ENCODE data around the gene AGBL4. TPM values are rescaled to one million over a fixed set of nuclear protein-coding genes. Genes with fewer than 3 reads are reported as not detected.
A peak's percentile ranks its signal among the peaks of the same experiment; 100 is the strongest.

Gene AGBL4
- polyA plus RNA-seq, 3 donors: 0.05 TPM; not detected in 2

DNA sequence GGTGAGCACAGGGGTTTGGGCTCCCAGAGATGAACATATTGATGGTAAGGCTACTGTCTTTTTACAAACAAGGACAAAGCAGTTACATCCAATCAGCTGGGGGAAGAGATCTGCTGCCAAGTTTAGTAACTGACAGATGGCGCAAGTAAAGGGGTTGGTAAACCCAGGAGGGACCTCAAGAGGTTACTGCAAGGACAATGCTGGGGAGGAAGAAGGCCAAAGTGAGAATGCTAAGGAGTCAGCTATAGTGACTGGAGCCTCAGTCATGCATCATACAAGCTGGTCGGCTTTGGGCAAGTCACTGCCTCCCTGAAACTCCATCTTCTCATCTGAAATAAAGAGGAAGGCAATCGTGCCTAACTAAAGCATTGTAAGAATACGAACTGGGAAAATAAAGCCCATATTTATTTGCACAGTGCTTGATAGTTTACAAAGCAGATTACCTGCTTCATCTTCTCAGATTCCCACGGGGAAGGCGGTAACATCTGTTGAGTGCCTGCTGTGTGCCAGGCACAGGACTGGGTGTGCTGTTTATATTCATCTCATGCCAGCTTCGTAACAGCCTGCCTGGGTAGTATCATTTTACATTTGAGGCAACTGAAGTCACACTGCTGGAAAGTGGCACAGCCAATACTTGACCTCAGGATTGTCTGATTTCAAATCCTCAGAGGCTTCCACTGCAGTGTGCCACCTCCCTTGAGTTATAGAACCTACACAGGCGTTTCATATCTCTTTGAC lies 1361.9 kb downstream of the AGBL4 start:
- Histone ChIP-seq H3K27me3 (ENCODE audit: control insufficient read depth in 2 of 2, insufficient read depth in 2 of 2, low read length in 2 of 2) (no peaks in the 10 kb centered on the region), H3K4me1 (ENCODE audit: control insufficient read depth in 1 of 2, insufficient read depth in 2 of 2, low read length in 2 of 2) (peaks cover 27 to 33% of the 10 kb centered on the region in 2 donors), H4K20me1 (ENCODE audit: insufficient read depth, low read length) (no peaks in the 10 kb centered on the region), H2AFZ (ENCODE audit: insufficient read depth, low read depth, low read length, poor library complexity, severe bottlenecking) (no peak overlapping the region), H3K79me2 (ENCODE audit: insufficient read depth, low read length) (no peaks in the 10 kb centered on the region), H3K9ac (ENCODE audit: insufficient read depth, low read length, poor library complexity, severe bottlenecking) (no peak overlapping the region), H3K4me3 (replicated peaks in 1 of 3; ENCODE audit: low read depth in 2 of 3, low read length in 3 of 3) (no peak overlapping the region), H3K27ac (ENCODE audit: low read depth in 1 of 2, low read length in 2 of 2) (no peak overlapping the region), H3K9me3 (replicated peaks in 1 of 2; ENCODE audit: control insufficient read depth in 1 of 2, insufficient read depth in 1 of 2, low read length in 2 of 2) (no peaks in the 10 kb centered on the region), H3K36me3 (replicated peaks in 1 of 2; ENCODE audit: control insufficient read depth in 1 of 2, insufficient read depth in 2 of 2, low read length in 2 of 2) (no peaks in the 10 kb centered on the region), H3K4me2 (replicated peaks; ENCODE audit: extremely low read depth, low read length, poor library complexity, severe bottlenecking) (no peak overlapping the region)
- 69% methylated on average over 4 of the region's 8 CpGs for WGBS (ENCODE audit: insufficient coverage)
- H3K4me1 Mint-ChIP-seq: peaks cover 50% of the 10 kb centered on the region
- TF ChIP-seq, protein P1, sequence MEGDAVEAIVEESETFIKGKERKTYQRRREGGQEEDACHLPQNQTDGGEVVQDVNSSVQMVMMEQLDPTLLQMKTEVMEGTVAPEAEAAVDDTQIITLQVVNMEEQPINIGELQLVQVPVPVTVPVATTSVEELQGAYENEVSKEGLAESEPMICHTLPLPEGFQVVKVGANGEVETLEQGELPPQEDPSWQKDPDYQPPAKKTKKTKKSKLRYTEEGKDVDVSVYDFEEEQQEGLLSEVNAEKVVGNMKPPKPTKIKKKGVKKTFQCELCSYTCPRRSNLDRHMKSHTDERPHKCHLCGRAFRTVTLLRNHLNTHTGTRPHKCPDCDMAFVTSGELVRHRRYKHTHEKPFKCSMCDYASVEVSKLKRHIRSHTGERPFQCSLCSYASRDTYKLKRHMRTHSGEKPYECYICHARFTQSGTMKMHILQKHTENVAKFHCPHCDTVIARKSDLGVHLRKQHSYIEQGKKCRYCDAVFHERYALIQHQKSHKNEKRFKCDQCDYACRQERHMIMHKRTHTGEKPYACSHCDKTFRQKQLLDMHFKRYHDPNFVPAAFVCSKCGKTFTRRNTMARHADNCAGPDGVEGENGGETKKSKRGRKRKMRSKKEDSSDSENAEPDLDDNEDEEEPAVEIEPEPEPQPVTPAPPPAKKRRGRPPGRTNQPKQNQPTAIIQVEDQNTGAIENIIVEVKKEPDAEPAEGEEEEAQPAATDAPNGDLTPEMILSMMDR (IDR thresholded peaks at IDR 0.05): no peak
- peak; percentile 1 to 27 (median 14) for DNase-seq
- H3K36me3 Mint-ChIP-seq: no peaks in the 10 kb centered on the region
- H3K9me3 Mint-ChIP-seq: peaks cover 0 to 2% (median 0%) of the 10 kb centered on the region in 7 donors
- H3K4me3 Mint-ChIP-seq: no peak overlapping the region
- peak overlapping the region in 1 of 7 donors; percentile 44 for H3K27ac Mint-ChIP-seq
- peaks cover 0 to 1% (median 0%) of the 10 kb centered on the region in 3 donors for H3K27me3 Mint-ChIP-seq (ENCODE audit: low read depth in 3 of 3)
- intact Hi-C loops (cut with micrococcal nuclease): no loop called here

DNA sequence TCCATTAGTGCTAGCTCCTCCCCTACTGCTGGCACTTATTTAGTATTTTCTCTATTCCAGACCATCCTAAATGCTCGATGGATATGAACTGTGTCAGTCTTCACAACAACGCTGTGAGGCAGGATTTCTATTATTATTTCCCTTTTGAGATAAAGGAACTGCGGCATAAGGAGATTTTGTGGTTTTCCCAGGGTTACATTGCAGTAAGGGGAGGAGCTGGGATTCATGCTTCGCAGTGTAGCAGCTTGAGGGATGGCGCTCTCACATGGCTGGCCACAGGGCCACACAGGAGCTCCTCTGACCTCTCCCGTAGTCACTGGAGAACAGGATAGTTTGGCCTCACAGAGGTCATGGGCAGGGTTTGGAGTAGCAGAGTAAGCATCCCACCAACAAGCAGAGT lies 1364.0 kb downstream of the AGBL4 start:
- TF ChIP-seq, protein P1 (IDR thresholded peaks at IDR 0.05): no peak
- H3K27me3 Mint-ChIP-seq (ENCODE audit: low read depth in 3 of 3): no peaks in the 10 kb centered on the region
- 14% methylated on average over 2 of the region's 6 CpGs for WGBS (ENCODE audit: insufficient coverage)

More for the DNA sequence above, 1364.0 kb downstream of the AGBL4 start:
- H3K4me1 ChIP-seq (ENCODE audit: control insufficient read depth in 1 of 2, insufficient read depth in 2 of 2, low read length in 2 of 2): peaks cover 27 to 33% of the 10 kb centered on the region in 2 donors
- H3K27me3 ChIP-seq (ENCODE audit: control insufficient read depth in 2 of 2, insufficient read depth in 2 of 2, low read length in 2 of 2): no peaks in the 10 kb centered on the region
- H3K79me2 ChIP-seq (ENCODE audit: insufficient read depth, low read length): no peaks in the 10 kb centered on the region
- Mint-ChIP-seq H3K4me1 (peaks cover 50% of the 10 kb centered on the region), H3K36me3 (no peaks in the 10 kb centered on the region), H3K27ac (peak overlapping the region in 1 of 7 donors; percentile 43), H3K4me3 (no peak overlapping the region), H3K9me3 (peaks cover 0 to 2% (median 0%) of the 10 kb centered on the region in 7 donors)
- no peaks in the 10 kb centered on the region for H4K20me1 ChIP-seq (ENCODE audit: insufficient read depth, low read length)
- no peaks in the 10 kb centered on the region for H3K9me3 ChIP-seq (replicated peaks in 1 of 2; ENCODE audit: control insufficient read depth in 1 of 2, insufficient read depth in 1 of 2, low read length in 2 of 2)
- no peak overlapping the region for H3K27ac ChIP-seq (ENCODE audit: low read depth in 1 of 2, low read length in 2 of 2)
- H2AFZ ChIP-seq (ENCODE audit: insufficient read depth, low read depth, low read length, poor library complexity, severe bottlenecking): no peak overlapping the region
- H3K4me3 ChIP-seq (replicated peaks in 1 of 3; ENCODE audit: low read depth in 2 of 3, low read length in 3 of 3): no peak overlapping the region
- H3K4me2 ChIP-seq (replicated peaks; ENCODE audit: extremely low read depth, low read length, poor library complexity, severe bottlenecking): no peak overlapping the region
- DNase-seq: peak in 1 of 3 donors; percentile 9
- no peaks in the 10 kb centered on the region for H3K36me3 ChIP-seq (replicated peaks in 1 of 2; ENCODE audit: control insufficient read depth in 1 of 2, insufficient read depth in 2 of 2, low read length in 2 of 2)
- H3K9ac ChIP-seq (ENCODE audit: insufficient read depth, low read length, poor library complexity, severe bottlenecking): no peak overlapping the region
- intact Hi-C loops (cut with micrococcal nuclease): no loop called here
